LNCaP clone FGC (cell line): ENCODE measurements around the gene MASP2.

Source experiments
- DNase-seq: peaks from one replicate; pipeline ENCODE4 v3.0.0-alpha.2; 2011; ENCODE audit warnings: low read depth
- H3K4me3 ChIP-seq: 2 replicates; pipeline ENCODE4 v1.5.1; 2011; ENCODE audit warnings: mild to moderate bottlenecking, low read depth, low read length, control low read depth
- CTCF ChIP-seq: IDR thresholded peaks from 2 replicates; pipeline ENCODE4 v1.5.1; 2012; ENCODE audit warnings: mild to moderate bottlenecking; ENCODE audit not compliant: control insufficient read depth, insufficient read depth; ENCODE audit errors: extremely low read depth

The MASP2 gene

GRCh38 chr1:11056504-11056903 lies 9.5 kb upstream of the MASP2 start:
- no peak for TF ChIP-seq CTCF
- DNase-seq, result no peak

GRCh38 chr1:11055676-11056075 lies 8.6 kb upstream of the MASP2 start:
- no peak for DNase-seq
- H3K4me3 ChIP-seq, result no peak overlapping the region
- no peak for TF ChIP-seq CTCF

More at GRCh38 chr1:11056504-11056903, 9.5 kb upstream of the MASP2 start:
- no peak overlapping the region for H3K4me3 ChIP-seq

- no peak overlapping the region for H3K4me3 ChIP-seq
- DNase-seq, result no peak
- no peak for TF ChIP-seq CTCF
Observed at GRCh38 chr1:11054666-11055065, 7.6 kb upstream of the MASP2 start.

- TF ChIP-seq CTCF, result no peak
- no peak for DNase-seq
Observed at GRCh38 chr1:11054181-11054580, 7.1 kb upstream of the MASP2 start.

GRCh38 chr1:11053758-11054137 lies 6.7 kb upstream of the MASP2 start:
- no peak overlapping the region for H3K4me3 ChIP-seq
- TF ChIP-seq CTCF, result no peak
- DNase-seq, result no peak

More at GRCh38 chr1:11054181-11054580, 7.1 kb upstream of the MASP2 start:
- no peak overlapping the region for H3K4me3 ChIP-seq

- no peak for TF ChIP-seq CTCF
- no peak for DNase-seq
- H3K4me3 ChIP-seq, result no peak overlapping the region
Observed at GRCh38 chr1:11052839-11053757, 6.1 kb upstream of the MASP2 start.
